ENCODE results near the gene VPS37B.
A peak's percentile ranks its signal among the peaks of the same experiment; 100 is the strongest.
"Not testable (repeated sequence)": the region's sequence is repeated elsewhere in the genome, so short reads cannot be mapped to it uniquely, and the experiment has no call there.

Gene VPS37B

DNA sequence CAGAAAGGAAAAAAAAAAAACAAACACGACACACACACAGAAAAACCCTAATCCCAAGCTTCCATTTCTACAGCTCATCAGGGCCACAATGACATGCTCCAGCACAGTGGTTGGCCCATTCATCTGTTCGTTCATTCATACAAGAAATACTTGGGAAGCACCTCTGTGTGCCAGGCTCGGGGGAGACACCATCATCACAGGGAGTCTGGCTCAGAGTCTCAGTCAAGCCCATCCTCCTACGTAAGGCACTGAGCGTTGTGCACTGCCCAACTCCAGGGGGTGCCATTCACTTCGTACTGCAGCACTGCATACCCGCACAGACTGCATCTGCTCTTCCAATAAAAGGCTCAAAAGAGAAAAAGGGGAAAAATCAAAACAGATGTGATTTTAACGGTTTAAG lies 15.3 kb downstream of the VPS37B start:
- peak; percentile 67 for DNase-seq (ENCODE audit: low spot score)

DNA sequence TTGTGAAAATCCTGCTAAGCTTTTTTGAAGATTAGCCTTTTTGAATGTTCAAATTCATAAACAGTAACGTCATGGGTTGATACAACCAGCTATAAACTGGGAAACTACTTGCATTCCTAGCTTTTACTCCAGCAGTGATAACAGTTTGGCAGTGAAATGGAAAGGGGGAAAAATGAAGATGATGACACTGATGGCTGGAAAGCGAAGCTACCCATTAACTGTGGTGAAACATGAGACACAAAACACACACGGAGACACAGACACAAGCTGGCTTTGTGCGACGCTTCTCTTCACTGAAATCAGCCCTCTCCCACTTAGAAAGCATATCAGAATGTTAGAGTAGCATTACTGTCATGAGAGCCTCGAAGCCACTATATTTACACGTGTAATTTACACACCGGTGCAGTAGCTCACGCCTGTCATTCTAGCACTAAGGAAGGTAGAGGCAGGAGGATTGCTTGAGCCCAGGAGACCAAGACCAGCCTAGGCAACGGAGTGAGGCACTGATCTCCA lies 15.7 kb downstream of the VPS37B start:
- DNase-seq (ENCODE audit: low spot score) = no peak

DNA sequence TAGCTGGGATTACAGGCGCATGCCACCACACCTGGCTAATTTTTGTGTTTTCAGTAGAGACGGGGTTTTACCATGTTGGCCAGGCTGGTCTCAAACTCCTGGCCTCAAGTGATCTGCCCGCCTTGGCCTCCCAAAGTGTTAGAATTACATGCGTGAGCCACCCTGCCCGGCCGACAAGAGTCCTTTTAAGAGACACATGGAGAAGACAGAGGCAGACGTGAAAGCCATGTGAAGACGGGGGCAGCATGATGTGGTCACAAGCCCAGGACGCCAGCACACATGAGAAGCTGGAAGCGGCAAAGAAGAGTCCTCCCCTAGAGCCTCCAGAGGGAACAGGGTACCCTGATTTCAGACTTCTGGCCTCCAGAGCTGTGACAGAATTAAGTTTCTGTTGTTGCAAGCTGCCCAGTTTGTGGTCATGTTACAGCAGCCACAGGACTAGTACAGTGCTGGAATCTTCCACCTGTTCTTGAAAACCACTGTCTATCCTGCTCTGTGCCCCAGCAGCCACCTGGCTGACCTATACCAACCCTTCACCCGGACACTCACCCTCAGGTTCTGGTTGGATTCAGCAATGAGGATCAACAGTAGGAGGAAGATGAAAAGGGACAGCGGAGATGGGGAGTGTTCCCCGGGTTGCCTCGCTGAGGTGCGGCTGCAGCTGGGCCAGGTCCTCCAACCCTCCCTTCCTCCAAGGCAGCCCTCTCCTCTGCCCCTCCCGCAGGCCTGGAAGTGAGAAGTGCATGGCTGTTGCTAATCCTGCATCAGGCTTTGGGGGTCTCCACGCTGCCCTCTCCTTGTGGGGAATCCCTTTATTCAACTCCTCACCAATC lies 16.9 kb downstream of the VPS37B start:
- no peak for DNase-seq (ENCODE audit: low spot score)

DNA sequence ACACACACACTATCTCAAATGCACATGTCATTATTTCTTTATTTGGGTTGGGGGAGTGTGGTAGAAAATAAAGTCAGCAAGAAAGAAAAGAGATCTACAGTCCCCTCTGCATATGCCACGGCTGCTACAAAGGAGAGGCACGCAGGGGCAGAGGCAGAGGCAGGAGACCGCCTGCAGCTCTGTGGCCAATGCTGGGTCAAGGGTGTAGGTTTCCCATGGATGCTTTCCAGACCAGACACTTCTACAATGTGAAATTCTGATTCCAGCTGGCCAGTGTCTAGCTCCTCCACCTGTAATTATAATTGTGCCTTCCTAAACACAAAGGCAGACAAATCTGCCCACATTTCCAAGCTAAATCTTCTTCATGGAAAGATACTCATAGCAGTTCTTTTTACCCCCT lies 19.2 kb downstream of the VPS37B start:
- DNase-seq (ENCODE audit: low spot score) = no peak

DNA sequence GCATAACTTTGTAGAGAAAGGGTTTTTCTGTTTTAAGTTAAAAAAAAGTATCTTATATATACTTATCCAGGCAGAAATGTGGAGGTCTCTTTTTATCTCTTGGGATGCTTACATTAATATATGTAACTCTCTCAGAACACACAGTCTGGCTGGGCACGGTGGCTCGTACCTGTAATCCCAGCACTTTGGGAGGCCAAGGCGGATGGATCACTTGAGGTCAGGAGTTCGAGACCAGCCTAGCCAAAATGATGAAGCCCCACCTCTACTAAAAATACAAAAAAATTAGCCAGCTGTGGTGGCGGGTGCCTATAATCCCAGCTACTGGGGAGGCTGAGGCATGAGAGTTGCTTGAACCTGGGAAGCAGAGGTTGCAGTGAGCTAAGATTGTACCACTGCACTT lies 19.6 kb downstream of the VPS37B start:
- not testable (repeated sequence) for DNase-seq (ENCODE audit: low spot score)

DNA sequence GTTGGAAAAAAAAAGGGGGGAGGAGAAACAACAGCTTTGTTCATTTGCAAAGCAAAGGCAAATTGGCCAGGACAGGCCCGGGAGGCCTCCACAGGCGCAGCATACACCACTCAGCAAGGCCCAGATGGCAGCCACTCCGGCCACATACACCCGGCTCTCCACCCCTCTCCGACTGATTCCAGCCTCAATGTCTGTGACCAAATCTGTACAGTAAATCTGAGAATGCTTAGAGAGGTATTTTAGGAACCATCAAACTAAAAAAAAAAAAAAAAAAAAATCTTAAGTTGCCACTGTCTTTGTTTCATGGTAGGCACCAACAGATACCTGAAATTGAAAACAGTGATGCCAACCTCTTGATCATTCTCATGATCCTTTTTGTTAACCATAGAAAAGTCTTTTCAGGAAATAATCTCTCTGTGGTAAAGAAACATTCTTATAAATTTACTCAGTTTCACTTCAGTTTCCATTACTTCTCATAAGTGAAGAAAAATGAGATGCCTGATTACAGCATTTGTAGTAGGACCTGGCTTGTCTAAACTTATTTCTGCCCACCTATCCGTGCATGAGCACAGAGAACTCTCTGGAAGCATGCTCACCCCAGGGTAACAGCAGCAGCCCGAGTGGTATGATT lies 20.2 kb downstream of the VPS37B start:
- no peak for DNase-seq (ENCODE audit: low spot score)

DNA sequence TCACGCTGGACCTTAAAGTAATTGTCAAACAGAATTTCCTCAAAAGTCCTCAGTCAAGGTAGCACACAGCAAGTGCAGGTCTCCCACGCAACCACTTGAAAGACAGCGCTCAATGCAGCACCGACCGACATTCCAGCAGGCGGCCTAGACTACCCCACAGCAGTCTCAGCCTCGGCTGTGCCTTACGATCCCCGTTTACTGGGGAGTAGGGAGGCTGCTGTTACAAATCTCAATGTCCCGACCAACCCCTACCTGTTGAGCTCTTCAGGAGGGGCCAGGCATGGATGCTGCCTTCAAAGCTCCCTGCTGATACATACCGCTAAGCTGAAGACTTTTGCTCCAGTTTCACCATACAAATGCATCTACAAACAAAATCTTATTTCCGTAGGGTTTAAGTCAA lies 21.8 kb downstream of the VPS37B start:
- no peak for DNase-seq (ENCODE audit: low spot score)

DNA sequence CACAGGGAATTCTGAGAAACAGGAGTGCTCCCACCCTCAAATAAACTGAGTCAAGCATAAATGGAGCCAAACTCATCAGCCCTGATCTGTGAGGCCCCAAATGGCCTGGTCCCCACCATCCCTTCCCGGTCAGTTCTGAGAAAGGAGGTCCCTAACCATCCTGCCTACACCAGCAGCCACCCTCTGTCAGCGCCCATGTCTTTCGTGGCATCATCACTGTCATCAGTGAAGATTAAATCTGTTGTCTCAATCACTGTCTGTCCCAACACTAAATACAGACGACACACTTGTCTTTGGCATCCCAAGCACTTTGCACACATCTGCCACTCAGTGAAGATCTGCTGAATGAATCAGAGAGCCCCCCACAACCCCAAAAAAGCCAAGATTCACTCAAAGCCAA lies 22.4 kb downstream of the VPS37B start:
- DNase-seq (ENCODE audit: low spot score) = no peak

DNA sequence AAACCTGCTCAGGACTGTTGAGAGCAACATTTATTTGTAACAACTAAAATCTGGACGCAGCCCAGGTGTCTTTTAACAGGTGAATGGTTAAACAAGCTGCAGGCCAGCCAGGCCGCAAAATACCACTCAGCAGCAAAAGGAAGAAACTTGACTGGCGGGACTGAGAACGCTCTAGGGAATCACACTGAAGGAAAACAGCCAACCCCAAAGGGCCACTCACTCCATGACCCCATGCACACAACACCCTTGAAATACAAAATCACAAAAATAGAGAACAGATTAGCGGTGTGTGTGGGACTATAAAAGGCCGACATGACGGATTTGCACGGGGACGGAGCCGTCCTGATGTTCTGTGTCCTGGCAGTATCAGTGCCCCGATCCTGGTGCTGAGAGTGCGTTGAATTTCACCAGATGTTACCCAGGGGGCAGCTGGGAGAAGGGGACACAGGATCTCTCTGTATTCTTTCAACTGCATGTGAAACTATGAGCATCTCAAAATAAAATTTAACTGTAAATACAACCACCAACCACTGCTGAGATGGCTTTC lies 23.0 kb downstream of the VPS37B start:
- DNase-seq (ENCODE audit: low spot score) = no peak

DNA sequence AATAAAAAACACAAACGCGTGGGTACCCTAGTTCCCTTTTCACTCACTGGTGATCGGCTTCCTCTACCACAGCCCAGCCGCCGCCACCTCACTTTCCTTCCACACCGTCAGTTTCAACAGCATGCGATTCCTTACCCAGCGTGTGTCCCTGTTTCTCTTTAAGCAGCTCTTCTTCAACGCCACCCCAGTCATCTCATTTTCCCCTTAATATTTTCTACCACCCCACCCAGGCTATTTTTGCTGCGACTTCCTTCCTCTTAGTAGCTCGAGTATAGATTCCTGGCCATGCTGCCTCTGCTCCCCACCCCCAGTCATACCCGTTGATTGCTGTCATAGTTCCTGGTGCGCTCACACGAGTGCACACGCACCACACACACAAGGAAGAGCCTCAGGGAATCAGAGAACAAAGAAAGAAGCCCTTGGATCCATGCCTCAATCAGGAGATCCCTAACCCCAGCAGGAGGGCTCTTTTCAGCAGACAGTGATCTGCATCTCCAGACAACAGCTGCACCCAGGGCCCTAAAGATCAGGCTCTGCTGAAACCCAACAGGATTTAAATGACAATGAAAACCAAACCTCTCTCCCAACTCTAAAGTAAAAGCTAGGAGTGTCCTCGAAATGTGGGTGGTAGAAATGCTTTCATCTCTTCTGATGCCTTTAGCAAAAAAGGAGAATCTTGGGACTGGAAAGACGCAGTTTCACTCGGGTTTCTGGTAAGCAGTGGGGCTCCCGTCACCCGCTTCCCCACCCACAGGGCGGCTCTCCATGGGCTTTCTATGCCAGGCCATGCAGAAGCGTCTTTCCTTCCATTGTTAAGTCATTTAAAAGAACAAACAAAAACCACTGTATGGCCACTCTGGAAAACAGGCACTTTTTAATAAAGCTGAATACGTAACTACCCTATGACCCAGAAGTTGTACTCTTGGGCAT lies 23.8 kb downstream of the VPS37B start:
- peak; percentile 65 for DNase-seq (ENCODE audit: low spot score)

DNA sequence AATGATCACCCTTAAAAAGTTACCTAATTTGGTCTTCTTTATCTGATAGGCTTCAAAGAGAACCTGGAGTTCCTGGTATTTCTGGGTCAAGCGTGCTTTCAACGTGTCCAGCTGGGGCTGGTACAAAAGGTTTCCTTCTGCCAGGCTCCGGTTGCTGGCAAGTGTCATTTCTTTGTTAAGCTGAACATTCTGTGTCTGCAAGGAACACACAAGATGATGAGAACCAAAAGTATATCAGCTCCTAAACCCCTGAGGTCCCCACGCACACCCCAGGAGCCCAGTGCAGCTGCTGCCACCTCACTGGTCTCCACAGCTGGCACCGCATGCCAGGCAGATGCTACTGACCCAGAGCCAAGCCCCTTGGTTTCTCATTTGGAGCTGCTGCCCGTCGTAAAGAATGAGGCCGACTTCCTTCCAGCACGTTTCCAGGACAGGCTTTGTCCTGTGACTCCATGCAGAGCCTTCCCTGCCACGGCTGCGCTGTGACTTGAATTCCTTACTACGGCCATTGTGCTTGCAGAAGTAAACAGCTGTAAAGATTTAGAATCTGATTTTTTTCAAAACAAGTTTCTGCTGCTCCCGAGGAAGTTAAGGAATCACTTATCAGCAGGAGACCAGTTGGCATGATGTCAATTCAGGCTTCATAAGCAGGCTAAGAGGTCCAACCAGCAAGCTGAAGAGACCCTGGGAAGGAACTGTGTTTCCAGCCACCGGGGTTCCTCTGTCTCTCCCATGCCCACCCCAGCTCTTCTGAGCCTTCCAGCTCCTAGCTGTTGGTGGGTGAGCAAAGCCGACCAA lies 24.9 kb downstream of the VPS37B start:
- DNase-seq (ENCODE audit: low spot score) = no peak

DNA sequence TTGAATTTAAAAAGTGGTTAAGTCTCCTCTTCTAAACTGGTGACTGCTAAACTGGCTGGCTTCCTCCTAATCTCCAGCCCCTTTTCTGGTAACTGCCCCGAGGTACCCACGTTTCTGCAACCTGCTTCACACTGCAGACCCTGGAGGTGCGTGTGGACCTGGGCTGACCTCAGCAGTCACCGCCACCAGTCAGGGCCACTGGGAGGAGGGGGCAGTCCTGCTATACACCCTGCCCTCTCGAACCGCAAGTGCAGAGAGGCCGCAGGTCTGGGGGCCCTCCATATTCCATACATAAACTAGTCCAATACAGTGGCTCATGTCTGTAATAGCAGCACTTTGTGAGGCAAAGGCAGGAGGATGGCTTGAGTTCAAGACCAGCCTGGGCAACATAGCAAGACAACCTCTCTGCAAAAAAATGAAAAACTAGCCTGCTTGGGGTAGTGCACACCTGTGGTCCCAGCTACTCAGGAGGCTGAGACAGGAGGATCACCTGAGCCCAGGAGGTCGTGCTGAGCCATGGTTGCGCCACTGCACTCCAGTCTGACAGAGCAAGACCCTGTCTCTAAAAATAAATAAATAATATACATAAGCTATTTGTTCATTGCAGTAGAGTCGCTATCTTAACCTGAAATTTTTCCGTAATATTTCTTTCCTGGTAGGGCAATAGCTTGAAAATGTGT lies 25.6 kb downstream of the VPS37B start:
- DNase-seq (ENCODE audit: low spot score) = no peak

DNA sequence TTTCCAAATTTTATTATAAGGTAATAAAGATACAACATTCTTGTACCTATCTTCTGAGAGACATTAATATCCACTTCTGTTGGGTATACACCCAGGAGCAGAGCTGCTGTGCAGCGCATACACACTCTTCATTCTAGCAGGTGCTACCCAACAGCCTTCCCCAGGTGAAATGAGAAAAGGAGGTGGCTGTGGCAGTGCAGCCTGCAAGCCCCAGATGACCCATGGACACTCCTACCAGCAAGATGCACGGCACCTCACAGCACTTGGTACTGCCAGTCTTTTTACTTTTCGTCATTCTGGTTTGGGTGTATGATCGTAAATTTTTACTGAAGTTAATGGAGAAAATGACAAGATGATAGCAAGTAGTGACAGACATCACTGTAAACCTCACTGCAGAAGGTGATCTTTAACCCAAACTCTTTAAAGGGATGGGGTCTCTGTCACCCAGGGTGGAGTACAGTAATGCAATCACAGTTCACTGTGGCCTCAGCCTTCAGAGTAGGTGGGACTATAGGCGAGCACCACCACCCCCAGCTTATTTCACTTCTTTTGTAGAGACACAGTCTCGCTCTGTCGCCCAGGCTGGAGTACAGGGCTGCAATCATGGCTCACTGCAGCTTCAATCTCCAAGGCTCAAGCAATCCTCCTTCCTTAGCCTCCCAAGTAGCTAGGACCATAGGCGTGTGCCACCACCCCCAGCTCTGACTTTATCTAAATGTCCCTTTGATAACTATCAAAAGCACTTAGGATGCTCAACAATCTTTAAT lies 26.5 kb downstream of the VPS37B start:
- no peak for DNase-seq (ENCODE audit: low spot score)

DNA sequence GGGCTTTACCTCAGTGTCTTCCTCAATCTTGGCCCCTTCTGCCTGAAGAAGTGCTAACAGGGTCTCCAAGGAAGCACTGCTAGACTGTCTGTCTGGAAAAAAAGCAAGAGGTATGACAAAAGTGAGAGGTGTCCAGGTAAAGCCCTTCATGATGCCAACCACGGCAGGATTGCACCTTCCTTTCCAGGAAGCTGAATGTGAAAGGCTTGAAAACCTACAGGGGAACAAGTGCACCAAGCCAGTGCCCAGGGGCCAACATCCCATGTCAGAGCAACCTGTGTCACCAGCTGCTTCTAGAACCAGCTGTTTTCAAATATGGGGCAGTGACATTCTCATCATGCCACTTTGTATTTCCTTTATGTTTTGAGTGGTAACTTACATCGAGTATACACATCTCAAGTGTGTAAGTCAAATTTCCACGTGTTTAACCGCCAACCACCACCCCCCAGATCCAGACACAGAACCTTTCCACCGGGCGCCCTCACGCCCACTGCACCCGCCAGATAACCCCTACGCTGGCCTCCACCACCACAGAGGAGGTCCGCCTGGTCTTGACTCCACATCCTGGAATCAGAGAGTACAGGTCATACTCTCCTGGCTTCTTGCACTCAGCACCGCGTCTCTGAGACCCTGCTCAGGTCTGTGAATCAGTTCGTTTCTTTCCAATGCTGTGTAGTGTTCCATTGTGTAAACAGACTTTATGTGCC lies 27.3 kb downstream of the VPS37B start:
- no peak for DNase-seq (ENCODE audit: low spot score)

DNA sequence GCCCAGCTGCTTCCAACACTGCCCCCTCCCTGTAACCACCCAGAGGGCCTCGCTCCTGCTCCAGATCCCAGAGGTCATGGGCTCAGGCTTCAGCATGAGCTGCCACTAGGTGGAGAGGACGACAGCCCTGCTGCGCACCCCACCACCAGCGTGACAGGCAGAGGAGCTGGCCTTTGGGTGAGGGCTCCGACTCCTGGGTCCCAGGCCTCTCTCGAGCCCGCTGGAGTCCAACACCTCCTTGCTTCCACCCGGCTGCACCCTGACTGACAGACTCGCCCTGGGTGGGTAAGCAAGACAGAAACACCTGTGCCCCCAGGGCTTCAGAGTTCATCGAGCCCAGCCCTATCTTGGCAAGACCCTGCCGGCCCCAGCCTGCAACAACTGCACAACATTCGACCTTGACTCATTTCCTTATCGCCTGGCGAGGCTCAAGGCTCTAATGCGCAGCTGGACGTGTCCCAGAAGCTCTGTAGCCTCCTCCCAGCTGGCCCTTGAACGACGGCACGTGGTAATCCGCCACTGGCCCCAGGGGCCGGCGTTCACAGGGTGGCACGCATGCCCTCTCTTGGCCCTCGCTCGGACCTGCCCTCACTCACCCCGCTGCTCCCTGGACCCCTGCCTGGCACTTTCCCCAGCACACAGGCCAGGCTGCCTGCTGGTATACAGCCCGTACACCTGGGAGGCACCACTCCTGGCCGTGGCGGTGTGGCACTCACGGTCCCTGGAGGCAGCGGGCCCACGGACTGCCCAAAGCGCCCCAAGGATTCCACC lies 28.0 kb downstream of the VPS37B start:
- no peak for DNase-seq (ENCODE audit: low spot score)

DNA sequence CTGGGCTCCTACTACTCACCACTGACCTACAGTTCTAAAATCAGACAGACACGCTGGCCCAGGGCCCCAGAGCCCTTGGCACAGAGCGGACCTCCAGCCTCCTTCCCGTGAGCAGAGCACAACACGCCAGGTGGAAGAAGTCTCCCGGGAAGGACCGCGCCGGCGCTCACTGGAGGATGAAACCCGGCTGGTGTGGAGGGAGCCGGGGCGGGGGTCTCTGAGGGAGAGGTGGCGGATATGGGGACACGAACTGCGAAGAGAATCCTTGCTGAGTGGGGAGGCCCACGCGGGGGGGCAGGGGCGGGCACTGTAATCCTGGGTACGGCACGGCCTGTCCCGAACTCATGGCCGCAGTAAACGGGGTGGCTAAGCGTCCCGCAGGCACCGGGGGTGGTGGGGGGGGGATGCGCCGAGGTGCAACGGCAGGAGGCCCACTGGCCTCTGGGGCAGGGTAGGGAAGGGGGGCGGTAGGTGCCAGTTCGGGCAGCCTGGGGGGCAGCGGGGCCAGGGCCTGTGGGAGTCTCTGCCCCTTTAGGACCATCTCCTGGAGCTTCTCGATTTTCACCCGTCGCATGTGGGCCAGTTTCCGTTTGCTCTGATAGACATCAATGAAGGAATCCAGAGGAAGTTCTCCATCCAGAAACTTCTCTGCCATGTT lies 28.8 kb downstream of the VPS37B start:
- no peak for DNase-seq (ENCODE audit: low spot score)

DNA sequence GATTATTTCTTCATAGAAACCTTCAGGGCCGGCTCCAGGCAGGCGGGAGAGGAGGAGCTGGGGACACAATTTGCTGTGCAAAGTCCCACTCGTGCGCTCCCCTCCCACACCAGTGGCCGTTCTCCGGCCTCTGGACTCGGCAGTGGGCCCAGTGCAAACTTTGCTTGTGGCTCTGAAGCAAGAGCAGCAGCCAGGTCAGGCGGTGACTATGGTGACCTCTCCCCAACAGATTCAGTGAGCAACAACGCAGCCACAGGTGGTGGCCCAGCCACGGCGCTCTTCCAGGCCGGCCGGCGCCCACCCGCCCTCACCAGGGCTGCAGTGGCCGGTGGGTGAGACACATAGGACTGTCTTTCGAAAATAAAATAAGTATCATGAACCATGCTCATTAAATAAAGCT lies 29.5 kb downstream of the VPS37B start:
- DNase-seq (ENCODE audit: low spot score) = no peak

Data from putamen (tissue), 1 donor.